Measurements from ENCODE around the gene LRRC42.

The LRRC42 gene

GRCh38 chr1:53949023-53949990, 3.2 kb downstream of the LRRC42 start:
- no peak overlapping the region for H3K27ac ChIP-seq (ENCODE audit: insufficient read depth, low read length, poor library complexity, severe bottlenecking)
- H3K36me3 ChIP-seq (ENCODE audit: control insufficient read depth, insufficient read depth, low read length) = no peaks in the 10 kb centered on the region
- no peak overlapping the region for H3K4me3 ChIP-seq (ENCODE audit: insufficient read depth, low read depth, low read length, poor library complexity, severe bottlenecking)
- no peaks in the 10 kb centered on the region for H3K9me3 ChIP-seq (ENCODE audit: control insufficient read depth, low read length)
- no peak for DNase-seq
- H3K27me3 ChIP-seq (replicated peaks; ENCODE audit: control insufficient read depth, insufficient read depth, low read length, poor library complexity, severe bottlenecking) = no peaks in the 10 kb centered on the region
- H3K4me1 ChIP-seq (ENCODE audit: control insufficient read depth, insufficient read depth, low read length, poor library complexity, severe bottlenecking) = peaks cover 15% of the 10 kb centered on the region

- Histone ChIP-seq H3K36me3 (ENCODE audit: control insufficient read depth, insufficient read depth, low read length) (no peaks in the 10 kb centered on the region), H3K27ac (ENCODE audit: insufficient read depth, low read length, poor library complexity, severe bottlenecking) (no peak overlapping the region)
- no peak for DNase-seq
Measured at GRCh38 chr1:53951697-53952096, 5.5 kb downstream of the LRRC42 start.

GRCh38 chr1:53954128-53954527, 8.0 kb downstream of the LRRC42 start:
- Histone ChIP-seq H3K27me3 (replicated peaks; ENCODE audit: control insufficient read depth, insufficient read depth, low read length, poor library complexity, severe bottlenecking) (no peaks in the 10 kb centered on the region), H3K27ac (ENCODE audit: insufficient read depth, low read length, poor library complexity, severe bottlenecking) (no peak overlapping the region), H3K4me1 (ENCODE audit: control insufficient read depth, insufficient read depth, low read length, poor library complexity, severe bottlenecking) (no peaks in the 10 kb centered on the region), H3K9me3 (ENCODE audit: control insufficient read depth, low read length) (no peaks in the 10 kb centered on the region), H3K4me3 (ENCODE audit: insufficient read depth, low read depth, low read length, poor library complexity, severe bottlenecking) (no peak overlapping the region), H3K36me3 (ENCODE audit: control insufficient read depth, insufficient read depth, low read length) (no peaks in the 10 kb centered on the region)
- DNase-seq = no peak

More at GRCh38 chr1:53951697-53952096, 5.5 kb downstream of the LRRC42 start:
- H3K9me3 ChIP-seq (ENCODE audit: control insufficient read depth, low read length) = no peaks in the 10 kb centered on the region
- no peak overlapping the region for H3K4me3 ChIP-seq (ENCODE audit: insufficient read depth, low read depth, low read length, poor library complexity, severe bottlenecking)
- H3K27me3 ChIP-seq (replicated peaks; ENCODE audit: control insufficient read depth, insufficient read depth, low read length, poor library complexity, severe bottlenecking) = no peaks in the 10 kb centered on the region
- H3K4me1 ChIP-seq (ENCODE audit: control insufficient read depth, insufficient read depth, low read length, poor library complexity, severe bottlenecking) = peaks cover 5% of the 10 kb centered on the region

- Histone ChIP-seq H3K4me3 (ENCODE audit: insufficient read depth, low read depth, low read length, poor library complexity, severe bottlenecking) (no peak overlapping the region), H3K4me1 (ENCODE audit: control insufficient read depth, insufficient read depth, low read length, poor library complexity, severe bottlenecking) (no peaks in the 10 kb centered on the region), H3K27ac (ENCODE audit: insufficient read depth, low read length, poor library complexity, severe bottlenecking) (no peak overlapping the region), H3K27me3 (replicated peaks; ENCODE audit: control insufficient read depth, insufficient read depth, low read length, poor library complexity, severe bottlenecking) (no peaks in the 10 kb centered on the region), H3K9me3 (ENCODE audit: control insufficient read depth, low read length) (no peaks in the 10 kb centered on the region), H3K36me3 (ENCODE audit: control insufficient read depth, insufficient read depth, low read length) (peaks cover 9% of the 10 kb centered on the region)
- DNase-seq = no peak
Measured at GRCh38 chr1:53956308-53957168, 10.4 kb downstream of the LRRC42 start.

- H3K9me3 ChIP-seq (ENCODE audit: control insufficient read depth, low read length) = no peaks in the 10 kb centered on the region
- H3K36me3 ChIP-seq (ENCODE audit: control insufficient read depth, insufficient read depth, low read length) = peaks cover 14% of the 10 kb centered on the region
- H3K4me1 ChIP-seq (ENCODE audit: control insufficient read depth, insufficient read depth, low read length, poor library complexity, severe bottlenecking) = no peaks in the 10 kb centered on the region
- no peak overlapping the region for H3K4me3 ChIP-seq (ENCODE audit: insufficient read depth, low read depth, low read length, poor library complexity, severe bottlenecking)
- no peak for DNase-seq
- no peaks in the 10 kb centered on the region for H3K27me3 ChIP-seq (replicated peaks; ENCODE audit: control insufficient read depth, insufficient read depth, low read length, poor library complexity, severe bottlenecking)
- no peak overlapping the region for H3K27ac ChIP-seq (ENCODE audit: insufficient read depth, low read length, poor library complexity, severe bottlenecking)
Measured at GRCh38 chr1:53957194-53957818, 11.2 kb downstream of the LRRC42 start.

- Histone ChIP-seq H3K27me3 (replicated peaks; ENCODE audit: control insufficient read depth, insufficient read depth, low read length, poor library complexity, severe bottlenecking) (no peaks in the 10 kb centered on the region), H3K4me3 (ENCODE audit: insufficient read depth, low read depth, low read length, poor library complexity, severe bottlenecking) (no peak overlapping the region), H3K4me1 (ENCODE audit: control insufficient read depth, insufficient read depth, low read length, poor library complexity, severe bottlenecking) (no peaks in the 10 kb centered on the region), H3K27ac (ENCODE audit: insufficient read depth, low read length, poor library complexity, severe bottlenecking) (no peak overlapping the region), H3K36me3 (ENCODE audit: control insufficient read depth, insufficient read depth, low read length) (peaks cover 22% of the 10 kb centered on the region), H3K9me3 (ENCODE audit: control insufficient read depth, low read length) (no peaks in the 10 kb centered on the region)
- no peak for DNase-seq
Measured at GRCh38 chr1:53959664-53960250, 13.6 kb downstream of the LRRC42 start.

GRCh38 chr1:53962395-53962794, 16.2 kb downstream of the LRRC42 start:
- Histone ChIP-seq H3K4me1 (ENCODE audit: control insufficient read depth, insufficient read depth, low read length, poor library complexity, severe bottlenecking) (no peaks in the 10 kb centered on the region), H3K27me3 (replicated peaks; ENCODE audit: control insufficient read depth, insufficient read depth, low read length, poor library complexity, severe bottlenecking) (no peaks in the 10 kb centered on the region), H3K9me3 (ENCODE audit: control insufficient read depth, low read length) (no peaks in the 10 kb centered on the region), H3K4me3 (ENCODE audit: insufficient read depth, low read depth, low read length, poor library complexity, severe bottlenecking) (no peak overlapping the region), H3K36me3 (ENCODE audit: control insufficient read depth, insufficient read depth, low read length) (peaks cover 26% of the 10 kb centered on the region), H3K27ac (ENCODE audit: insufficient read depth, low read length, poor library complexity, severe bottlenecking) (no peak overlapping the region)
- no peak for DNase-seq

- no peaks in the 10 kb centered on the region for H3K27me3 ChIP-seq (replicated peaks; ENCODE audit: control insufficient read depth, insufficient read depth, low read length, poor library complexity, severe bottlenecking)
- no peak overlapping the region for H3K27ac ChIP-seq (ENCODE audit: insufficient read depth, low read length, poor library complexity, severe bottlenecking)
- peaks cover 31% of the 10 kb centered on the region for H3K36me3 ChIP-seq (ENCODE audit: control insufficient read depth, insufficient read depth, low read length)
- no peak for DNase-seq
- no peaks in the 10 kb centered on the region for H3K9me3 ChIP-seq (ENCODE audit: control insufficient read depth, low read length)
- no peak overlapping the region for H3K4me3 ChIP-seq (ENCODE audit: insufficient read depth, low read depth, low read length, poor library complexity, severe bottlenecking)
- no peaks in the 10 kb centered on the region for H3K4me1 ChIP-seq (ENCODE audit: control insufficient read depth, insufficient read depth, low read length, poor library complexity, severe bottlenecking)
Measured at GRCh38 chr1:53963460-53963859, 17.3 kb downstream of the LRRC42 start.

GRCh38 chr1:53964109-53964508, 18.0 kb downstream of the LRRC42 start:
- no peak overlapping the region for H3K27ac ChIP-seq (ENCODE audit: insufficient read depth, low read length, poor library complexity, severe bottlenecking)
- H3K4me3 ChIP-seq (ENCODE audit: insufficient read depth, low read depth, low read length, poor library complexity, severe bottlenecking) = no peak overlapping the region
- H3K4me1 ChIP-seq (ENCODE audit: control insufficient read depth, insufficient read depth, low read length, poor library complexity, severe bottlenecking) = no peaks in the 10 kb centered on the region
- peaks cover 31% of the 10 kb centered on the region for H3K36me3 ChIP-seq (ENCODE audit: control insufficient read depth, insufficient read depth, low read length)
- no peak for DNase-seq
- no peaks in the 10 kb centered on the region for H3K27me3 ChIP-seq (replicated peaks; ENCODE audit: control insufficient read depth, insufficient read depth, low read length, poor library complexity, severe bottlenecking)
- no peaks in the 10 kb centered on the region for H3K9me3 ChIP-seq (ENCODE audit: control insufficient read depth, low read length)

Data from effector memory CD4-positive, alpha-beta T cell (primary cell).